ENCODE data around the gene DMRTB1.
A peak's percentile ranks its signal among the peaks of the same experiment; 100 is the strongest.

DMRTB1 gene

GRCh38 chr1:53459321-53460175, at the start of gene DMRTB1:
DMRTB1 (plus strand) TSS chr1:53459399; CDS start chr1:53459454, 55 bp downstream.
- H3K36me3 ChIP-seq (ENCODE audit: control insufficient read depth, insufficient read depth, low read length) = no peaks in the 10 kb centered on the region
- no peak within 1 kb of the TSS for H3K4me3 ChIP-seq (replicated peaks; ENCODE audit: low read depth, low read length)
- H3K27me3 ChIP-seq (replicated peaks; ENCODE audit: control insufficient read depth, insufficient read depth, low read length) = no peaks in the 10 kb centered on the region
- DNase-seq (ENCODE audit: extremely low read depth, insufficient read length) = no peak
- no peak for TF ChIP-seq CTCF (IDR thresholded peaks at IDR 0.05; ENCODE audit: insufficient read depth, low read length, poor library complexity, severe bottlenecking)

- Histone ChIP-seq H3K36me3 (ENCODE audit: control insufficient read depth, insufficient read depth, low read length) (no peaks in the 10 kb centered on the region), H3K27me3 (replicated peaks; ENCODE audit: control insufficient read depth, insufficient read depth, low read length) (no peaks in the 10 kb centered on the region), H3K4me3 (replicated peaks; ENCODE audit: low read depth, low read length) (no peak overlapping the region)
- no peak for DNase-seq (ENCODE audit: extremely low read depth, insufficient read length)
- TF ChIP-seq CTCF (IDR thresholded peaks at IDR 0.05; ENCODE audit: insufficient read depth, low read length, poor library complexity, severe bottlenecking) = no peak
These were observed 49.5 kb upstream of the DMRTB1 start for GRCh38 chr1:53409695-53410094.

GRCh38 chr1:53410100-53410541, 49.1 kb upstream of the DMRTB1 start:
- no peak overlapping the region for H3K4me3 ChIP-seq (replicated peaks; ENCODE audit: low read depth, low read length)
- H3K36me3 ChIP-seq (ENCODE audit: control insufficient read depth, insufficient read depth, low read length) = no peaks in the 10 kb centered on the region
- DNase-seq (ENCODE audit: extremely low read depth, insufficient read length) = peak; percentile 61
- H3K27me3 ChIP-seq (replicated peaks; ENCODE audit: control insufficient read depth, insufficient read depth, low read length) = no peaks in the 10 kb centered on the region
- no peak for TF ChIP-seq CTCF (IDR thresholded peaks at IDR 0.05; ENCODE audit: insufficient read depth, low read length, poor library complexity, severe bottlenecking)

- no peak for DNase-seq (ENCODE audit: extremely low read depth, insufficient read length)
- no peaks in the 10 kb centered on the region for H3K36me3 ChIP-seq (ENCODE audit: control insufficient read depth, insufficient read depth, low read length)
- TF ChIP-seq CTCF (IDR thresholded peaks at IDR 0.05; ENCODE audit: insufficient read depth, low read length, poor library complexity, severe bottlenecking) = no peak
These were observed 48.5 kb upstream of the DMRTB1 start for GRCh38 chr1:53410701-53411100.

GRCh38 chr1:53411541-53412152, 47.6 kb upstream of the DMRTB1 start:
- DNase-seq (ENCODE audit: extremely low read depth, insufficient read length) = no peak
- Histone ChIP-seq H3K27me3 (replicated peaks; ENCODE audit: control insufficient read depth, insufficient read depth, low read length) (no peaks in the 10 kb centered on the region), H3K36me3 (ENCODE audit: control insufficient read depth, insufficient read depth, low read length) (no peaks in the 10 kb centered on the region), H3K4me3 (replicated peaks; ENCODE audit: low read depth, low read length) (no peak overlapping the region)
- no peak for TF ChIP-seq CTCF (IDR thresholded peaks at IDR 0.05; ENCODE audit: insufficient read depth, low read length, poor library complexity, severe bottlenecking)

More at GRCh38 chr1:53410701-53411100, 48.5 kb upstream of the DMRTB1 start:
- Histone ChIP-seq H3K27me3 (replicated peaks; ENCODE audit: control insufficient read depth, insufficient read depth, low read length) (no peaks in the 10 kb centered on the region), H3K4me3 (replicated peaks; ENCODE audit: low read depth, low read length) (no peak overlapping the region)
